Activated naive CD4-positive, alpha-beta T cell treated with anti-CD3 and anti-CD28 coated beads, Interleukin-2, amount 10 ng/mL, durations not matched to agents 5 hours and 36 hours (primary cell): ENCODE measurements around the gene KIT. TPM values are rescaled to one million over a fixed set of nuclear protein-coding genes. Genes with fewer than 3 reads are reported as not detected.

ENCODE experiments used
- total RNA-seq, 2 experiments: library from RNA; stranded (reverse); gene quantifications; one replicate each; pipeline ENCODE4 v1.2.3, GENCODE V29; 2021

KIT gene
- total RNA-seq: under 1 TPM in 1 of 2 experiments, not detected in 1; 0.03 TPM

DNA sequence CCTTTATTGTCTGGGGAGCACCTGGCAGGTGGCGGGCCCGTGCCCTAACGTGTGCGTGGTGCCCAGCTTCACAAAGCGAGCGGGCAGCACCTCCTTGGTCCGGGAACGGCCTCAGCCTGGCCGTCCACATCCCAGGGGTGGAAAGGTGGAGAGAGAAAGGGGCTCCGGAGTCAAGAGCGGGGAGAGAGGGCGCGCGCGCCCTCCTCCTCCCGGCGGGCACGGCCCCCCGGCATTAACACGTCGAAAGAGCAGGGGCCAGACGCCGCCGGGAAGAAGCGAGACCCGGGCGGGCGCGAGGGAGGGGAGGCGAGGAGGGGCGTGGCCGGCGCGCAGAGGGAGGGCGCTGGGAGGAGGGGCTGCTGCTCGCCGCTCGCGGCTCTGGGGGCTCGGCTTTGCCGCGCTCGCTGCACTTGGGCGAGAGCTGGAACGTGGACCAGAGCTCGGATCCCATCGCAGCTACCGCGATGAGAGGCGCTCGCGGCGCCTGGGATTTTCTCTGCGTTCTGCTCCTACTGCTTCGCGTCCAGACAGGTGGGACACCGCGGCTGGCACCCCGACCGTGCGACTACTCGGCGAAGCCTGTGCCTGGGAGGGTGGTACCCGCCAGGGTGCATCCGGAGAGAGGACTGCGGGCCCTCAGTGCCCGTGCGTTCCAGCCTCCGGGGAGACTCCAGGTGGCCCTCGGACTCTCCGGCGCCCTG lies at the start of gene KIT:
Gene KIT, plus strand, starts transcription at position 407 of the 701 bp plus-strand sequence. Its CDS starts 58 bp downstream, at position 465.

